ENCODE measurements around the gene FBN2. TPM values are rescaled to one million over a fixed set of nuclear protein-coding genes. Genes with fewer than 3 reads are reported as not detected.

Gene FBN2
- 0.79 and 14.0 TPM in 2 replicates for total RNA-seq

GRCh38 chr5:128538000-128538249, at the start of gene FBN2:
TSS of gene FBN2 (minus strand) at chr5:128538245. CDS start at chr5:128537603, 642 bp downstream.
- DNase-seq: no peak

- no peak for DNase-seq
Measured at GRCh38 chr5:128587275-128587674, 49.2 kb upstream of the FBN2 start.

- DNase-seq: no peak
Measured at GRCh38 chr5:128586848-128587247, 48.8 kb upstream of the FBN2 start.

- DNase-seq: no peak
Measured at GRCh38 chr5:128579639-128580038, 41.6 kb upstream of the FBN2 start.

- DNase-seq: no peak
Measured at GRCh38 chr5:128579093-128579492, 41.0 kb upstream of the FBN2 start.

- no peak for DNase-seq
Measured at GRCh38 chr5:128574041-128574440, 36.0 kb upstream of the FBN2 start.

- DNase-seq: no peak
Measured at GRCh38 chr5:128572930-128573319, 34.9 kb upstream of the FBN2 start.

GRCh38 chr5:128572051-128572929, 34.2 kb upstream of the FBN2 start:
- no peak for DNase-seq

GRCh38 chr5:128566178-128566577, 28.1 kb upstream of the FBN2 start:
- DNase-seq: no peak

- DNase-seq: no peak
Measured at GRCh38 chr5:128559300-128560297, 21.6 kb upstream of the FBN2 start.

GRCh38 chr5:128553747-128554146, 15.7 kb upstream of the FBN2 start:
- no peak for DNase-seq

- no peak for DNase-seq
Measured at GRCh38 chr5:128551476-128551875, 13.4 kb upstream of the FBN2 start.

- DNase-seq: no peak
Measured at GRCh38 chr5:128549496-128549895, 11.5 kb upstream of the FBN2 start.

- DNase-seq: no peak
Measured at GRCh38 chr5:128546658-128547281, 8.7 kb upstream of the FBN2 start.

- DNase-seq: no peak
Measured at GRCh38 chr5:128541385-128541784, 3.3 kb upstream of the FBN2 start.

GRCh38 chr5:128539038-128539429, 989 bp upstream of the FBN2 start:
- no peak for DNase-seq

- DNase-seq: no peak
Measured at GRCh38 chr5:128538250-128539037, 399 bp upstream of the FBN2 start.

GRCh38 chr5:128537221-128537999, 635 bp downstream of the FBN2 start:
- peak; percentile 24 for DNase-seq

- DNase-seq: no peak
Measured at GRCh38 chr5:128536254-128537220, 1.5 kb downstream of the FBN2 start.

GRCh38 chr5:128535251-128535650, 2.8 kb downstream of the FBN2 start:
- no peak for DNase-seq

All from dermis blood vessel endothelial cell (primary cell).